Measurements from ENCODE around the gene KIFC1.
A peak's percentile ranks its signal among the peaks of the same experiment; 100 is the strongest.
"Not testable (repeated sequence)": the region's sequence is repeated elsewhere in the genome, so short reads cannot be mapped to it uniquely, and the experiment has no call there.

The KIFC1 gene

GRCh38 chr6:33391278-33391921 lies at the start of gene KIFC1:
TSS of gene KIFC1 (plus strand) at chr6:33391823. CDS start at chr6:33391986, 163 bp downstream.
- DNase-seq, result peak; percentile 99

GRCh38 chr6:33343606-33343952 lies 48.0 kb upstream of the KIFC1 start:
- DNase-seq, result not testable (repeated sequence)

GRCh38 chr6:33343953-33344611 lies 47.5 kb upstream of the KIFC1 start:
- no peak for DNase-seq

- peak; percentile 50 for DNase-seq
Observed at GRCh38 chr6:33344701-33345697, 46.6 kb upstream of the KIFC1 start.

GRCh38 chr6:33346972-33347371 lies 44.7 kb upstream of the KIFC1 start:
- DNase-seq, result not testable (repeated sequence)

- no peak for DNase-seq
Observed at GRCh38 chr6:33347816-33348215, 43.8 kb upstream of the KIFC1 start.

GRCh38 chr6:33355860-33356259 lies 35.8 kb upstream of the KIFC1 start:
- DNase-seq, result not testable (repeated sequence)

GRCh38 chr6:33356295-33356694 lies 35.3 kb upstream of the KIFC1 start:
- no peak for DNase-seq

GRCh38 chr6:33357160-33357871 lies 34.3 kb upstream of the KIFC1 start:
- DNase-seq, result not testable (repeated sequence)

GRCh38 chr6:33359331-33359730 lies 32.3 kb upstream of the KIFC1 start:
- DNase-seq, result no peak

GRCh38 chr6:33363486-33363885 lies 28.1 kb upstream of the KIFC1 start:
- DNase-seq, result not testable (repeated sequence)

GRCh38 chr6:33364475-33365205 lies 27.0 kb upstream of the KIFC1 start:
- not testable (repeated sequence) for DNase-seq

- DNase-seq, result not testable (repeated sequence)
Observed at GRCh38 chr6:33365206-33365971, 26.2 kb upstream of the KIFC1 start.

GRCh38 chr6:33367009-33367714 lies 24.5 kb upstream of the KIFC1 start:
- DNase-seq, result no peak

- DNase-seq, result not testable (repeated sequence)
Observed at GRCh38 chr6:33367715-33368025, 24.0 kb upstream of the KIFC1 start.

GRCh38 chr6:33371901-33372300 lies 19.7 kb upstream of the KIFC1 start:
- DNase-seq, result not testable (repeated sequence)

- DNase-seq, result no peak
Observed at GRCh38 chr6:33372526-33373123, 19.0 kb upstream of the KIFC1 start.

- no peak for DNase-seq
Observed at GRCh38 chr6:33373960-33374910, 17.4 kb upstream of the KIFC1 start.

GRCh38 chr6:33375143-33375671 lies 16.4 kb upstream of the KIFC1 start:
- DNase-seq, result peak; percentile 29
